Measurements from ENCODE around the gene MAP7. TPM values are rescaled to one million over a fixed set of nuclear protein-coding genes. Genes with fewer than 3 reads are reported as not detected.

Gene MAP7
- total and polyA plus RNA-seq, 2 experiments from 2014 or later: 4.1 to 13.8 TPM

GRCh38 chr6:136429264-136430065, 120.8 kb downstream of the MAP7 start:
- Histone ChIP-seq H3K27me3 (no peaks in the 10 kb centered on the region), H3K4me1 (ENCODE audit: low read depth) (peaks cover 10% of the 10 kb centered on the region), H3K27ac (no peak overlapping the region), H3K36me3 (no peaks in the 10 kb centered on the region), H3K9me3 (ENCODE audit: low read depth) (no peaks in the 10 kb centered on the region), H3K4me3 (no peak overlapping the region)
- no peak for DNase-seq (ENCODE audit: low read depth in 1 of 2, low spot score in 1 of 2)
- TF ChIP-seq CTCF (IDR thresholded peaks at IDR 0.05; ENCODE audit: low read depth, low read length): no peak

- no peak for TF ChIP-seq CTCF (IDR thresholded peaks at IDR 0.05; ENCODE audit: low read depth, low read length)
- Histone ChIP-seq H3K9me3 (ENCODE audit: low read depth) (no peaks in the 10 kb centered on the region), H3K4me3 (no peak overlapping the region), H3K36me3 (no peaks in the 10 kb centered on the region), H3K27me3 (no peaks in the 10 kb centered on the region), H3K4me1 (ENCODE audit: low read depth) (peaks cover 10% of the 10 kb centered on the region), H3K27ac (no peak overlapping the region)
- no peak for DNase-seq (ENCODE audit: low read depth in 1 of 2, low spot score in 1 of 2)
Measured at GRCh38 chr6:136427378-136427717, 122.9 kb downstream of the MAP7 start.

- H3K36me3 ChIP-seq: no peaks in the 10 kb centered on the region
- no peak for TF ChIP-seq CTCF (IDR thresholded peaks at IDR 0.05; ENCODE audit: low read depth, low read length)
- no peak for DNase-seq (ENCODE audit: low read depth in 1 of 2, low spot score in 1 of 2)
- no peak overlapping the region for H3K27ac ChIP-seq
- no peak overlapping the region for H3K4me3 ChIP-seq
- no peaks in the 10 kb centered on the region for H3K27me3 ChIP-seq
- H3K9me3 ChIP-seq (ENCODE audit: low read depth): no peaks in the 10 kb centered on the region
- peaks cover 10% of the 10 kb centered on the region for H3K4me1 ChIP-seq (ENCODE audit: low read depth)
Measured at GRCh38 chr6:136426627-136427377, 123.4 kb downstream of the MAP7 start.

- no peak overlapping the region for H3K4me3 ChIP-seq
- no peak for DNase-seq (ENCODE audit: low read depth in 1 of 2, low spot score in 1 of 2)
- H3K27ac ChIP-seq: no peak overlapping the region
- no peaks in the 10 kb centered on the region for H3K36me3 ChIP-seq
- peaks cover 10% of the 10 kb centered on the region for H3K4me1 ChIP-seq (ENCODE audit: low read depth)
- TF ChIP-seq CTCF (IDR thresholded peaks at IDR 0.05; ENCODE audit: low read depth, low read length): no peak
- H3K27me3 ChIP-seq: no peaks in the 10 kb centered on the region
- no peaks in the 10 kb centered on the region for H3K9me3 ChIP-seq (ENCODE audit: low read depth)
Measured at GRCh38 chr6:136425793-136426192, 124.4 kb downstream of the MAP7 start.

GRCh38 chr6:136424901-136425300, 125.3 kb downstream of the MAP7 start:
- H3K9me3 ChIP-seq (ENCODE audit: low read depth): no peaks in the 10 kb centered on the region
- H3K36me3 ChIP-seq: no peaks in the 10 kb centered on the region
- H3K4me3 ChIP-seq: no peak overlapping the region
- H3K27me3 ChIP-seq: no peaks in the 10 kb centered on the region
- TF ChIP-seq CTCF (IDR thresholded peaks at IDR 0.05; ENCODE audit: low read depth, low read length): no peak
- H3K27ac ChIP-seq: no peak overlapping the region
- no peak for DNase-seq (ENCODE audit: low read depth in 1 of 2, low spot score in 1 of 2)
- peaks cover 10% of the 10 kb centered on the region for H3K4me1 ChIP-seq (ENCODE audit: low read depth)
